HepG2 (cell line): ENCODE data around the gene GPR33. TPM values are rescaled to one million over a fixed set of nuclear protein-coding genes. Genes with fewer than 3 reads are reported as not detected.

ENCODE experiments used
- AHR ChIP-seq: IDR thresholded peaks from 2 replicates; pipeline ENCODE4 v1.6.1; 2018; ENCODE audit warnings: missing genetic modification reagents, missing compliant biosample characterization
- RFX3 ChIP-seq: IDR thresholded peaks from 2 replicates; pipeline ENCODE4 v1.6.1; 2016; ENCODE audit warnings: missing biosample characterization, missing genetic modification reagents
- ZNF713 ChIP-seq: sonication (generic); formaldehyde crosslinking; IDR thresholded peaks from 2 replicates; pipeline ENCODE4 v1.4.0; 2020; ENCODE audit warnings: mild to moderate bottlenecking, missing genetic modification reagents
- ZNF879 ChIP-seq: sonication (generic); formaldehyde crosslinking; IDR thresholded peaks from 2 replicates; pipeline ENCODE4 v1.8.1; 2023; ENCODE audit warnings: missing genetic modification reagents
- polyA plus RNA-seq, 8 experiments: library from polyadenylated mRNA; depleted of rRNA in 3 of 8; stranded (reverse) in 7 of 8; unstranded in 1 of 8; fragments of >200 nt; fragmentation: Illumina TruSeq in 4 of 8; extraction: Trizol in 4 of 8; gene quantifications; 2 replicates each; pipeline versions ENCODE4 v1.2.1 to v1.2.3, GENCODE V29; 2011 to 2016; ENCODE audit warnings: low read depth in 4 of 8, missing spikeins in 1 of 8, mixed read lengths in 1 of 8; ENCODE audit not compliant: insufficient read depth in 1 of 8
- total RNA-seq, 5 experiments: library from RNA; depleted of rRNA; stranded (reverse); fragments of >200 nt; fragmentation: Illumina TruSeq; extraction: Trizol; gene quantifications; 2 replicates each; pipeline ENCODE4 v1.2.3, GENCODE V29; 2016; ENCODE audit warnings: low read depth in 1 of 5
- TF ChIP-seq, protein P1 (sequence below): fragments of 450-650 bp; IDR thresholded peaks from 2 replicates; pipeline ENCODE4 v1.6.1; 2017; ENCODE audit warnings: mild to moderate bottlenecking
- TF ChIP-seq, protein P2 (sequence below): sonication (generic); formaldehyde crosslinking; IDR thresholded peaks from 2 replicates; pipeline ENCODE4 v1.4.0; 2020; ENCODE audit warnings: mild to moderate bottlenecking, missing genetic modification reagents
- TF ChIP-seq, protein P3 (sequence below): sonication (generic); formaldehyde crosslinking; IDR thresholded peaks from 2 replicates; pipeline ENCODE4 v1.4.0; 2020; ENCODE audit warnings: mild to moderate bottlenecking, low read depth, missing genetic modification reagents
- TF ChIP-seq, protein P4 (sequence below): sonication (generic); formaldehyde crosslinking; IDR thresholded peaks from 2 replicates; pipeline ENCODE4 v1.4.0; 2020; ENCODE audit warnings: missing genetic modification reagents, mild to moderate bottlenecking, borderline replicate concordance
- TF ChIP-seq, protein P5 (sequence below): sonication (generic); formaldehyde crosslinking; IDR thresholded peaks from 2 replicates; pipeline ENCODE4 v1.4.0; 2020; ENCODE audit warnings: missing genetic modification reagents

The GPR33 gene
- total and polyA plus RNA-seq, 2 of the 13 experiments (the other 11 are each of a cell fraction or from before 2014, with no cell fraction given), result not detected

DNA sequence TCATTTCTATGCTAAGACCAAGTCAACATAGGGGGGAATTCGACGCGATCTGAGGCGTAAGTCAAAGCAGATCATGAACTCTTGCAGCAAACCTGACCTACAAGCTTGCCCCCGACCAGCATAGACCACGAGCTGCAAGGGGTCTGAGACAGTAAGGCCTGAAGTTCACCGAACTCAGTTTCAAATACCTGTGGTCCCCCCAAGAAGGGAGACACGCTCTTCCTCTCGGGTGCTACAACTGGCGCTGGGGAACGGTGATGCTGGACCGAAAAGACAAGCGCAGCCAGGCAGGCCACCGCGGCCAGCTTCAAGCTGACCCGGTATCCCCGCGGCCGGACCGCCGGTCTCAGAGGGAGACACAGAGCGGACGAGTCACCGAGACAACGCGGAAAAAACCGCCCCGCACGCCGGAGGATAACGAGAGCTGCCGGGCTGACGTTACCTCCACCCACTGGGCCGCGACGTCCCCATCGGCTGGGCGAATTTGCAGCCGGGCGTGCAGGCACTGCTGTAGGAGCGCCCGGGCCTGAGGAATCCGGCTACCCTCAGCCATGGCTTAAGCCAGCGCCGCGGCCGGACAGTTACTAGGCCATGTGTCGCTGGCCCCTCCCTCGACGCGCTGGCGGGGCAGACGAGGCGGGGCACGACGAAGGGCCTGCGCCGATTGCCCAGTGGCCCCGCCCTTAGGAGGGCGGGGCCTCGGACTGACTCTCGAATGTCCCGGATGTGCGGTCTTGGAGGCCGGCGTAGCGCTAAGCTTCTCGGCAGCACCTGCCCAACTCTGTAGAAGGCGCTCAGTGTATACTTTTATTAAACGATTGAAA lies 30.8 kb downstream of the GPR33 start, which contains the start of gene DTD2 (continued):
- TF ChIP-seq, protein P1, sequence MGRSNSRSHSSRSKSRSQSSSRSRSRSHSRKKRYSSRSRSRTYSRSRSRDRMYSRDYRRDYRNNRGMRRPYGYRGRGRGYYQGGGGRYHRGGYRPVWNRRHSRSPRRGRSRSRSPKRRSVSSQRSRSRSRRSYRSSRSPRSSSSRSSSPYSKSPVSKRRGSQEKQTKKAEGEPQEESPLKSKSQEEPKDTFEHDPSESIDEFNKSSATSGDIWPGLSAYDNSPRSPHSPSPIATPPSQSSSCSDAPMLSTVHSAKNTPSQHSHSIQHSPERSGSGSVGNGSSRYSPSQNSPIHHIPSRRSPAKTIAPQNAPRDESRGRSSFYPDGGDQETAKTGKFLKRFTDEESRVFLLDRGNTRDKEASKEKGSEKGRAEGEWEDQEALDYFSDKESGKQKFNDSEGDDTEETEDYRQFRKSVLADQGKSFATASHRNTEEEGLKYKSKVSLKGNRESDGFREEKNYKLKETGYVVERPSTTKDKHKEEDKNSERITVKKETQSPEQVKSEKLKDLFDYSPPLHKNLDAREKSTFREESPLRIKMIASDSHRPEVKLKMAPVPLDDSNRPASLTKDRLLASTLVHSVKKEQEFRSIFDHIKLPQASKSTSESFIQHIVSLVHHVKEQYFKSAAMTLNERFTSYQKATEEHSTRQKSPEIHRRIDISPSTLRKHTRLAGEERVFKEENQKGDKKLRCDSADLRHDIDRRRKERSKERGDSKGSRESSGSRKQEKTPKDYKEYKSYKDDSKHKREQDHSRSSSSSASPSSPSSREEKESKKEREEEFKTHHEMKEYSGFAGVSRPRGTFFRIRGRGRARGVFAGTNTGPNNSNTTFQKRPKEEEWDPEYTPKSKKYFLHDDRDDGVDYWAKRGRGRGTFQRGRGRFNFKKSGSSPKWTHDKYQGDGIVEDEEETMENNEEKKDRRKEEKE, result no peak
- TF ChIP-seq ZNF879 (CRISPR knock-in tag), result peak; percentile 94
- TF ChIP-seq, protein P2, sequence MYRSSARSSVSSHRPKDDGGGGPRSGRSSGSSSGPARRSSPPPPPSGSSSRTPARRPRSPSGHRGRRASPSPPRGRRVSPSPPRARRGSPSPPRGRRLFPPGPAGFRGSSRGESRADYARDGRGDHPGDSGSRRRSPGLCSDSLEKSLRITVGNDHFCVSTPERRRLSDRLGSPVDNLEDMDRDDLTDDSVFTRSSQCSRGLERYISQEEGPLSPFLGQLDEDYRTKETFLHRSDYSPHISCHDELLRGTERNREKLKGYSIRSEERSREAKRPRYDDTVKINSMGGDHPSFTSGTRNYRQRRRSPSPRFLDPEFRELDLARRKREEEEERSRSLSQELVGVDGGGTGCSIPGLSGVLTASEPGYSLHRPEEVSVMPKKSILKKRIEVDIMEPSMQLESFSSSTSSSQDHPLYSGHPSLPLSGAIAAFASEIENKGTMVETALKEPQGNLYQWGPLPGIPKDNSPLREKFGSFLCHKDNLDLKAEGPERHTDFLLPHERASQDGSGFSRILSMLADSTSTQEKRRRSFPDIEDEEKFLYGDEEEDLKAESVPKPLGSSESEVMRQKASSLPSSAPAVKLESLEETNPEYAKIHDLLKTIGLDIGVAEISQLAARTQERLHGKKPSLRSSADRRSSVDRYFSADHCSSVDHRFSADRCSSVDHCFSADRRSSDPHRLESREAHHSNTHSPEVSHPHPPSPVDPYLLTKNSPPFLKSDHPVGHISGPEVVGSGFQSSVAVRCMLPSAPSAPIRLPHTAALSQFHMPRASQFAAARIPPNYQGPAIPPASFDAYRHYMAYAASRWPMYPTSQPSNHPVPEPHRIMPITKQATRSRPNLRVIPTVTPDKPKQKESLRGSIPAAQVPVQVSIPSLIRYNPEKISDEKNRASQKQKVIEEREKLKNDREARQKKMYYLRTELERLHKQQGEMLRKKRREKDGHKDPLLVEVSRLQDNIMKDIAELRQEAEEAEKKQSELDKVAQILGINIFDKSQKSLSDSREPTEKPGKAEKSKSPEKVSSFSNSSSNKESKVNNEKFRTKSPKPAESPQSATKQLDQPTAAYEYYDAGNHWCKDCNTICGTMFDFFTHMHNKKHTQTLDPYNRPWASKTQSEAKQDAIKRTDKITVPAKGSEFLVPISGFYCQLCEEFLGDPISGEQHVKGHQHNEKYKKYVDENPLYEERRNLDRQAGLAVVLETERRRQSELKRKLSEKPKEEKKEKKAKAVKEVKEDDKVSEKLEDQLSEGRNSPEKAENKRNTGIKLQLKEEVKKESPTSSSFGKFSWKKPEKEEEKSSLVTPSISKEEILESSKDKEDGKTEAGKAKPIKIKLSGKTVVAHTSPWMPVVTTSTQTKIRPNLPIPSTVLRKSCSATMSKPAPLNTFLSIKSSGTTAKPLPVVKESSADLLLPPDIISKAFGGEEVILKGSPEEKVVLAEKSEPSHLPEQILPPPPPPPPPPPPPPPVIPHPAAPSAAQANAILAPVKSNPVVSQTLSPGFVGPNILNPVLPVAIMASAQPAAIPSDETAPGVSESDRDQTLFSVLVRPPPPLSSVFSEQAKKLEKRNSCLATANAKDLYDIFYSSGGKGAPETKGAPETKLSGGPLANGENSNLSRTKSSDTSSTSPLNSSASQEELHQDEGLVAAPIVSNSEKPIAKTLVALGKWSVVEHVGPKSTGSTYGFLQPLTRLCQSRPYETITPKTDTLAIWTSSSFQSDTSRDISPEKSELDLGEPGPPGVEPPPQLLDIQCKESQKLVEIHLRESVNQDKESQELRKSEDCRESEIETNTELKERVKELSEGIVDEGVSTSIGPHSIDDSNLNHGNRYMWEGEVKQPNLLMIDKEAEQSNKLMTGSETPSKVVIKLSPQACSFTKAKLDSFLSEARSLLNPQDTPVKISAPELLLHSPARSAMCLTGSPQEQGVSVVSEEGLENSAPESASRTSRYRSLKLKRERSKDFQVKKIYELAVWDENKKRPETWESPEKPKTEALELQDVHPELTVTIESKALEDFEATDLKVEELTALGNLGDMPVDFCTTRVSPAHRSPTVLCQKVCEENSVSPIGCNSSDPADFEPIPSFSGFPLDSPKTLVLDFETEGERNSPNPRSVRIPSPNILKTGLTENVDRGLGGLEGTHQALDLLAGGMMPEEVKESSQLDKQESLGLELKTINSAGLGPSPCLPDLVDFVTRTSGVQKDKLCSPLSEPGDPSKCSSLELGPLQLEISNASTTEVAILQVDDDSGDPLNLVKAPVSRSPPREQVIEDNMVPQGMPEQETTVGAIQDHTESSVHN (CRISPR knock-in tag), result peak; percentile 100
- TF ChIP-seq, protein P3, sequence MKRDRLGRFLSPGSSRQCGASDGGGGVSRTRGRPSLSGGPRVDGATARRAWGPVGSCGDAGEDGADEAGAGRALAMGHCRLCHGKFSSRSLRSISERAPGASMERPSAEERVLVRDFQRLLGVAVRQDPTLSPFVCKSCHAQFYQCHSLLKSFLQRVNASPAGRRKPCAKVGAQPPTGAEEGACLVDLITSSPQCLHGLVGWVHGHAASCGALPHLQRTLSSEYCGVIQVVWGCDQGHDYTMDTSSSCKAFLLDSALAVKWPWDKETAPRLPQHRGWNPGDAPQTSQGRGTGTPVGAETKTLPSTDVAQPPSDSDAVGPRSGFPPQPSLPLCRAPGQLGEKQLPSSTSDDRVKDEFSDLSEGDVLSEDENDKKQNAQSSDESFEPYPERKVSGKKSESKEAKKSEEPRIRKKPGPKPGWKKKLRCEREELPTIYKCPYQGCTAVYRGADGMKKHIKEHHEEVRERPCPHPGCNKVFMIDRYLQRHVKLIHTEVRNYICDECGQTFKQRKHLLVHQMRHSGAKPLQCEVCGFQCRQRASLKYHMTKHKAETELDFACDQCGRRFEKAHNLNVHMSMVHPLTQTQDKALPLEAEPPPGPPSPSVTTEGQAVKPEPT (CRISPR knock-in tag), result peak; percentile 99
- peak; percentile 99 for TF ChIP-seq AHR
- TF ChIP-seq, protein P4, sequence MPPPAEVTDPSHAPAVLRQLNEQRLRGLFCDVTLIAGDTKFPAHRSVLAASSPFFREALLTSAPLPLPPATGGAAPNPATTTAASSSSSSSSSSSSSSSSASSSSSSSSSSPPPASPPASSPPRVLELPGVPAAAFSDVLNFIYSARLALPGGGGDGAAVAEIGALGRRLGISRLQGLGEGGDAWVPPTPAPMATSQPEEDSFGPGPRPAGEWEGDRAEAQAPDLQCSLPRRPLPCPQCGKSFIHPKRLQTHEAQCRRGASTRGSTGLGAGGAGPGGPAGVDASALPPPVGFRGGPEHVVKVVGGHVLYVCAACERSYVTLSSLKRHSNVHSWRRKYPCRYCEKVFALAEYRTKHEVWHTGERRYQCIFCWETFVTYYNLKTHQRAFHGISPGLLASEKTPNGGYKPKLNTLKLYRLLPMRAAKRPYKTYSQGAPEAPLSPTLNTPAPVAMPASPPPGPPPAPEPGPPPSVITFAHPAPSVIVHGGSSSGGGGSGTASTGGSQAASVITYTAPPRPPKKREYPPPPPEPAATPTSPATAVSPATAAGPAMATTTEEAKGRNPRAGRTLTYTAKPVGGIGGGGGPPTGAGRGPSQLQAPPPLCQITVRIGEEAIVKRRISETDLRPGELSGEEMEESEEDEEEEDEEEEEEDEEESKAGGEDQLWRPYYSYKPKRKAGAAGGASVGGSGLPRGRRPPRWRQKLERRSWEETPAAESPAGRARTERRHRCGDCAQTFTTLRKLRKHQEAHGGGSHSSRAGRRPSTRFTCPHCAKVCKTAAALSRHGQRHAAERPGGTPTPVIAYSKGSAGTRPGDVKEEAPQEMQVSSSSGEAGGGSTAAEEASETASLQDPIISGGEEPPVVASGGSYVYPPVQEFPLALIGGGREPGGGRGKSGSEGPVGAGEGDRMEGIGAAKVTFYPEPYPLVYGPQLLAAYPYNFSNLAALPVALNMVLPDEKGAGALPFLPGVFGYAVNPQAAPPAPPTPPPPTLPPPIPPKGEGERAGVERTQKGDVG (CRISPR knock-in tag), result peak; percentile 100
- TF ChIP-seq ZNF713 (CRISPR knock-in tag), result peak; percentile 100
- TF ChIP-seq RFX3, result peak; percentile 17; the same call in 1 of the 2 replicates
- TF ChIP-seq, protein P5, sequence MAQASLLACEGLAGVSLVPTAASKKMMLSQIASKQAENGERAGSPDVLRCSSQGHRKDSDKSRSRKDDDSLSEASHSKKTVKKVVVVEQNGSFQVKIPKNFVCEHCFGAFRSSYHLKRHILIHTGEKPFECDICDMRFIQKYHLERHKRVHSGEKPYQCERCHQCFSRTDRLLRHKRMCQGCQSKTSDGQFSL (CRISPR knock-in tag), result peak; percentile 83; the same call in 1 of the 2 replicates
